Hepatocyte (in vitro differentiated cells): Measurements from ENCODE around the gene GPSM3. TPM values are rescaled to one million over a fixed set of nuclear protein-coding genes. Genes with fewer than 3 reads are reported as not detected.

Source experiments
- DNase-seq: peaks from one replicate; pipeline ENCODE4 v3.0.0-alpha.2; 2016; ENCODE audit warnings: low spot score
- H2AFZ ChIP-seq: fragments of 200-600 bp; sonication (generic); 2 replicates; pipeline ENCODE4 v1.6.0; 2016; ENCODE audit warnings: antibody characterized with exemption, mild to moderate bottlenecking
- H3K27ac ChIP-seq: fragments of 200-600 bp; sonication (generic); 2 replicates; pipeline ENCODE4 v1.5.1; 2016; ENCODE audit warnings: mild to moderate bottlenecking
- H3K27me3 ChIP-seq: fragments of 200-600 bp; sonication (generic); 2 replicates; pipeline ENCODE4 v1.6.1; 2016
- H3K36me3 ChIP-seq: fragments of 200-600 bp; sonication (generic); replicated peaks from 2 replicates; pipeline ENCODE4 v1.5.1; 2016; ENCODE audit warnings: low read depth; ENCODE audit not compliant: insufficient read depth
- H3K4me1 ChIP-seq: fragments of 200-600 bp; sonication (generic); 2 replicates; pipeline ENCODE4 v1.5.1; 2016; ENCODE audit warnings: mild to moderate bottlenecking, moderate library complexity; ENCODE audit not compliant: insufficient read depth
- H3K4me2 ChIP-seq: fragments of 200-600 bp; sonication (generic); 2 replicates; pipeline ENCODE4 v1.6.0; 2016
- H3K4me3 ChIP-seq: fragments of 200-600 bp; sonication (generic); 2 replicates; pipeline ENCODE4 v1.5.1; 2016; ENCODE audit warnings: mild to moderate bottlenecking
- H3K79me2 ChIP-seq: fragments of 200-600 bp; sonication (generic); 2 replicates; pipeline ENCODE4 v1.6.0; 2017; ENCODE audit warnings: mild to moderate bottlenecking
- H3K9me2 ChIP-seq: fragments of 200-600 bp; sonication (generic); replicated peaks from 2 replicates; pipeline ENCODE4 v1.6.0; 2017; ENCODE audit warnings: mild to moderate bottlenecking; ENCODE audit not compliant: insufficient read depth
- H3K9me3 ChIP-seq: fragments of 200-600 bp; sonication (generic); 2 replicates; pipeline ENCODE4 v1.5.1; 2016; ENCODE audit warnings: low read depth, mild to moderate bottlenecking
- H4K20me1 ChIP-seq: fragments of 200-600 bp; sonication (generic); 2 replicates; pipeline ENCODE4 v1.6.0; 2016; ENCODE audit warnings: mild to moderate bottlenecking; ENCODE audit not compliant: insufficient read depth, poor library complexity, severe bottlenecking
- CTCF ChIP-seq: fragments of 200-600 bp; sonication (generic); IDR thresholded peaks from 2 replicates; pipeline ENCODE4 v1.5.1; 2016; ENCODE audit warnings: antibody characterized with exemption, mild to moderate bottlenecking; ENCODE audit not compliant: poor library complexity
- EZH2 ChIP-seq: fragments of 200-600 bp; sonication (generic); IDR thresholded peaks from 2 replicates; pipeline ENCODE4 v1.6.1; 2016; ENCODE audit warnings: antibody characterized with exemption, mild to moderate bottlenecking, borderline replicate concordance
- EZH2phosphoT487 ChIP-seq: fragments of 200-600 bp; sonication (generic); IDR thresholded peaks from one replicate; pipeline ENCODE4 v1.6.1; 2018; ENCODE audit warnings: antibody characterized with exemption, mild to moderate bottlenecking, low read depth, moderate library complexity; ENCODE audit not compliant: unreplicated experiment, severe bottlenecking
- WGBS: methylation state at CpG from one replicate; pipeline ENCODE4 v1.1.6; 2016; ENCODE audit warnings: low lambda C conversion rate; ENCODE audit errors: missing lambda C conversion rate; 5-methylcytosine and 5-hydroxymethylcytosine counted together
- polyA plus RNA-seq: library from polyadenylated mRNA; unstranded; fragments of >200 nt; fragmentation: Nextera tagmentation; extraction: Ambion mirVana; gene quantifications from 2 replicates; pipeline ENCODE4 v1.2.1, GENCODE V29; 2016
- total RNA-seq: library from RNA; depleted of rRNA; stranded (reverse); fragments of >200 nt; gene quantifications from 2 replicates; pipeline ENCODE4 v1.2.3, GENCODE V29; 2014

Gene GPSM3
- total and polyA plus RNA-seq, 2 experiments from 2014 or later, result 3.4 to 4.3 TPM

GRCh38 chr6:32163559-32164258, 28.7 kb downstream of the GPSM3 start:
- TF ChIP-seq CTCF (no peak), EZH2 (no peak), EZH2phosphoT487 (no peak)
- Histone ChIP-seq H3K4me3 (no peak overlapping the region), H3K79me2 (no peaks in the 10 kb centered on the region), H3K4me1 (peaks cover 5% of the 10 kb centered on the region), H2AFZ (no peak overlapping the region), H3K9me2 (no peaks in the 10 kb centered on the region), H3K27me3 (no peaks in the 10 kb centered on the region), H4K20me1 (no peaks in the 10 kb centered on the region), H3K9me3 (no peaks in the 10 kb centered on the region), H3K27ac (no peak overlapping the region), H3K36me3 (no peaks in the 10 kb centered on the region), H3K4me2 (no peak overlapping the region)
- DNase-seq, result no peak
- WGBS, result 93% methylated on average over 7 of the region's 7 CpGs

DNA sequence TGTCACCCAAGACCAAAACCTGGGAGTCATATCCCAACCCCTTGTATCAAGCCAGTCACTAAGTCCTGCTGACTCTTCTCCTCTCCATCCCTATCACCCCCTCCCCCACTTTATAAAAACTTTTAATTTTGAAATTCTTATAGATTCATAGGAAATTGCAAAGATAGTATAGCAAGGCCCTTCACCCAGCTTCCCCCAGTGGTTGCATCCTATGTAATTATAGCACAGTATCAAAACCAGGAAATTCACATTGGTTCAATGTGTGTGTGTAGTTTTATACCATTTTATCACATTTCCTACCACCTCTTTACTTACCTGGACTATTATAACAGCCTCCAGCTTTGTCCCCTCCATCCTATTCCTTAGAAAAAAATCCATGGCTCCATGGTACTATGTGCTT, 34.4 kb downstream of the GPSM3 start:
- no peak overlapping the region for H3K27ac ChIP-seq
- peaks cover 6% of the 10 kb centered on the region for H3K36me3 ChIP-seq
- no peaks in the 10 kb centered on the region for H4K20me1 ChIP-seq
- no peak for TF ChIP-seq EZH2phosphoT487
- TF ChIP-seq CTCF, result no peak
- TF ChIP-seq EZH2, result no peak
- no peaks in the 10 kb centered on the region for H3K9me3 ChIP-seq
- no peak for DNase-seq
- no peak overlapping the region for H3K4me2 ChIP-seq
- no peaks in the 10 kb centered on the region for H3K9me2 ChIP-seq
- peaks cover 10% of the 10 kb centered on the region for H3K4me1 ChIP-seq
- no peak overlapping the region for H3K4me3 ChIP-seq
- H3K27me3 ChIP-seq, result no peaks in the 10 kb centered on the region
- peaks cover 28% of the 10 kb centered on the region for H3K79me2 ChIP-seq
- no peak overlapping the region for H2AFZ ChIP-seq

DNA sequence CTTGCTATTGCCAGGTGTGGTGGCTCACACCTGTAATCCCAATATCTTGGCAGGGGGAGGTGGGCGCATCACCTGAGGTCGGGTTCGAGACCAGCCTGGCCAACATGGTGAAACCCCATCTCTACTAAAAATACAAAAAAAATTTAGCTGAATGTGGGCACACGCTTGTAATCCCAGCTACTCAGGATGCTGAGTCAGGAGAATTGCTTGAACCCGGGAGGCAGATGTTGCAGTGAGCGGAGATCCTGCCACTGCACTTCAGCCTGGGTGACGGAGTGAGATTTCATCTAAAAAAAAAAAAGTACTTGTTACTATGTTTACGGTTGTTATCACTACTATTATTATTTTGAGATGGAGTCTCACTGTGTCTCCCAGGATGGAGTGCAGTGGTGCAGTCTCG, 35.6 kb downstream of the GPSM3 start:
- peaks cover 6% of the 10 kb centered on the region for H3K36me3 ChIP-seq
- no peak overlapping the region for H3K27ac ChIP-seq
- no peaks in the 10 kb centered on the region for H3K27me3 ChIP-seq
- H3K4me1 ChIP-seq, result peaks cover 21% of the 10 kb centered on the region
- H3K4me2 ChIP-seq, result no peak overlapping the region
- TF ChIP-seq EZH2phosphoT487, result no peak
- no peaks in the 10 kb centered on the region for H3K9me3 ChIP-seq
- DNase-seq, result no peak
- H2AFZ ChIP-seq, result no peak overlapping the region
- H3K79me2 ChIP-seq, result peaks cover 28% of the 10 kb centered on the region
- no peaks in the 10 kb centered on the region for H3K9me2 ChIP-seq
- H4K20me1 ChIP-seq, result no peaks in the 10 kb centered on the region
- WGBS, result 97% methylated on average over 9 of the region's 9 CpGs
- H3K4me3 ChIP-seq, result no peak overlapping the region

DNA sequence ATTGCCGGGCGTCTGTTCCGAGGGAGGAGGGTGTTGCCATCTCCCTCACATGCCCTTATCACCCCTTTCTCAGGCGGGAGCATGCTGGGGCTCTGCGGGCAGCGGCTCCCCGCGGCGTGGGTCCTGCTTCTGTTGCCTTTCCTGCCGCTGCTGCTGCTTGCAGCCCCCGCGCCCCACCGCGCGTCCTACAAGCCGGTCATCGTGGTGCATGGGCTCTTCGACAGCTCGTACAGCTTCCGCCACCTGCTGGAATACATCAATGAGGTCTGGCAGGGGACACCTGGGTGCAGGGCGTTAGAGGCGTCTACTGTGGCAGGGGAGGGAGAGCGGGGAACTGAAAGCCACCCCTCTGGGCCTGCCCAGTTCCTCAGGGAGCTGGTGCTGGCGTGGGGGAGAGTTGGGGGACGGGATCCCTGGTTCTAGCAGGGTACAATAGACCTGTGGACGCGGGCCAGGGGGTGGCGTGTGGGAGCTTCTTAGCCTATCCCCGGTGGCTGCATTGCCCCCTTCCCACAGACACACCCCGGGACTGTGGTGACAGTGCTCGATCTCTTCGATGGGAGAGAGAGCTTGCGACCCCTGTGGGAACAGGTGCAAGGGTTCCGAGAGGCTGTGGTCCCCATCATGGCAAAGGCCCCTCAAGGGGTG, 37.8 kb downstream of the GPSM3 start:
- WGBS, result 14% methylated on average over 34 of the region's 34 CpGs
- TF ChIP-seq EZH2 (no peak), CTCF (peak; percentile 69)
- Histone ChIP-seq H3K27ac (peak overlapping the region; percentile 96), H3K79me2 (peaks cover 28% of the 10 kb centered on the region), H3K4me3 (peak overlapping the region; percentile 72), H4K20me1 (no peaks in the 10 kb centered on the region), H3K9me2 (no peaks in the 10 kb centered on the region), H3K4me2 (peak overlapping the region; percentile 87), H3K27me3 (peaks cover 9% of the 10 kb centered on the region), H3K9me3 (no peaks in the 10 kb centered on the region), H2AFZ (peak overlapping the region; percentile 61), H3K4me1 (peaks cover 22% of the 10 kb centered on the region), H3K36me3 (peaks cover 6% of the 10 kb centered on the region)
- DNase-seq, result peak; percentile 90
